Kidney tubule cell (primary cell): ENCODE measurements around the gene INIP.
A peak's percentile ranks its signal among the peaks of the same experiment; 100 is the strongest.

Experiments used
- DNase-seq: peaks from one replicate; pipeline ENCODE4 v3.0.0-alpha.2; 2018; ENCODE audit warnings: low spot score

The INIP gene

DNA sequence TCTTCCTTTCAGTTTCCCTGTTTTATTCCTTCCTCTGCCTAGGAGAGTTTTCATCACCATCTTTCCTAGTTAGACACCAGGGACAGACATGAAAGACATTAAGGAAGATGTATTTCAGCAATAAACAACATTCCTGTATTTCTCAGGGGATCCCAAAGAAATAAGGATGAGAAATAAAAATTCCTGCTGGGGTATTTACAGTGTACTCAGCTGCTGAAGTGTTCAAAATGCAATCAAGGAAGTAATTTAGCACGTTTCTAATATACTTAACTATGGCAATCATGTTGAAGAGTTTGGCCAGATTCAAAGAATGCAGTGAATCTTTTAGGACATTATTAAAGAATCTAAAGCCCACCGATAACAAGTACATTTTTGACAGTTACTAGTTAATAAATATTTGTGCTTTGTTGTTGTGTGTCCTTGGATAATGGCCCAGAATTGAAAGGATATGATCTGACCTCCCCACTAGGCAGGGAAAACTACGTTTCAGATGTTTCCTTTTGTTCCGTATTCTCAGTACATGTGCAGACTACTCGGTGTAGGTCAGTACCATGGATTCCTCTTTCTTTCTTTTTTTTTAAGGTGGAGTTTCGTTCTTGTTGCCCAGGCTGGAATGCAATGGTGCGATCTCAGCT is 46.8 kb downstream of the INIP start:
- no peak for DNase-seq

DNA sequence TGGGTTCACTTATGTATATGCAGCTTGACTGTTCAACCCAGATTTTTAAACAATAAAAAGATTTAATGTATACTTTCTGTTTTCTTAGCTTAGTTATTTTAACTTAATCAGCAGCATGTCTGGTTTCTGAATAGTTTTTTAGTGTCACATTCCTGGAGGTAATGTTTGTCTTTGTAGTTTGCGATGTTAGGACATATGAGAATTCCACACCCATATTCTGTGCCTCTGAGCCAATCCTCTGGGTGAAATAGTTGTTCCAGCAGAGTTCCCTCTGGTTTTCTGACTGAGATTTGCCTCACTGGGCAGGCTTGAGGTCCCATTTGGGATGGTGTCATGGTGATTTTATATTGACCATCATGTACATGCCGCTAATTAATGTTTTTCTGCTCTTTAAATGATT is 48.6 kb downstream of the INIP start:
- no peak for DNase-seq

GRCh38 chr9:112665347-112665746 is 52.6 kb downstream of the INIP start:
- DNase-seq, result peak; percentile 21

GRCh38 chr9:112664531-112664930 is 53.4 kb downstream of the INIP start:
- no peak for DNase-seq

DNA sequence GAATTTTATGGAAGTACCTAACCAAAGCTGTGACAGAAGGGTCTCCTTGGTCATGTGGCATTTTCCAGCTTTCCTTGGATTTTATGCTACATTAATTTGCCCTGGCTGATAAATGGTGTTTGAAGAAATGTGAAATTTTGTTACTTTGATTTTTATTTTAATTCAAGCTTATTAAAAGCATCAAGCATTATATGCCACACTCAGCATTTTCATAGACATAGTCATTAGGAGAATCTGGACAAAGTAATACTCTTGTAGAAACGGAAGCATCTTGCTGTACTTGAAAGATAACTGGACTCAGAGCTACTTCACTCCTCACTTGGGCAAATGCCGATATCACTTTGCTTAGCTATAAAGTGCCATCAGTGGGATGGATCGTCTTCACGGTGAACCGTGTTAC is 54.2 kb downstream of the INIP start:
- no peak for DNase-seq

GRCh38 chr9:112659906-112660305 is 58.0 kb downstream of the INIP start:
- no peak for DNase-seq

DNA sequence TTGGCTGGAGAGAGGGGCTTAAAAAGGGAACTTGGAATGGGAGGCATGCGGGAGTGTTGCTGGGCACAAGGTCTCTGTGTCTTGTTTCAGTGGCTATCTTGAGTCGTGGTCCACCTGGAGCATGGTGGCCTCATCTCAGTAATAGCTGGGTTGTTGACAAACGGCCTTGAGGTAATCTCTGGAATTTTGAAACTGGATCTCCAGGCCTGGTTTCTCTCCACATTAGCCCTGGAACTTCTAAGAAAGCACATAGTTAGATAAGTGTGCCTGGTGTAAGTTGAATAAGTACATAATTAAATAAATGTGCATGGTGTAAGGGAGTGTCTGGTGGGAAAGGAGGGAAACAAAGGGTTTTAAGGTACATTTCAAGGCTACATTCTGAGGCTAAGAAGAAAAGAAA is 62.2 kb downstream of the INIP start:
- no peak for DNase-seq

DNA sequence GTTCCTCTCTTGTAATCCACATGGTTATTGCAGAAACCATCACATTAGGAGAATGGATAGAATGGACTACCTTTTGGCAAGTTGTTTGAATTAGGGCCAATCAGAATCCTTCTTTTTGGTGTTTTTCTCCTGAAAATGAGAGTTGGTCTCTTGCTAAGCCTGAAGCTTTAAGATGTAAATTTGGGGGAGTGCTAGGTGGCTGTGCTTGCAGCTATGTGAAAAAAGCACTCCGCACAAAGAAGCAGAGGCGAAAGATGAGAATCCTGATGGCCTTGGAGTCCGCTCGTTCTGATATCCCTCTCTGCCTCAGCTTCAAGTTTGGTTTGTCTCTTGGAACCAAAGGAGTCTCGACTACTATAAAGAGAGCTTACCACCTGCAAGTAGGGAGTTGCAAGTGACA is 63.6 kb downstream of the INIP start:
- DNase-seq, result no peak

DNA sequence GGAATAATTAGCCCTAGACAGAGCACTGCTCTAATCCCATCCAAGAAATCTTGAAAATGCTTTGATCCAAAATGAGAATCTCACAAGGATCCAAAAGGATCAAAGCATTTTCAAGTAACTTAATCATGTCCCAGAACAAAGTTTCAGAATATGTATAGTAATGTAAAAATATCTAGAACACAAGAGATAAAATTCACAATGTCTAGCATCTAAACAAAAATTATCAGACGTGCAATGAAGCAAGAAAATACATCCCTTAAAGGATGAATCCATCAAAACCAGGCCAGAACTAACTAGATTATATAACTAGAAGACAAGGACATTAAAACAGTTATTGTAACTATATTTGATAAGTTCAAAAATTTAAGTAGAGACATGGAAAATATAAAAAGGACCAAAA is 69.3 kb downstream of the INIP start:
- no peak for DNase-seq

DNA sequence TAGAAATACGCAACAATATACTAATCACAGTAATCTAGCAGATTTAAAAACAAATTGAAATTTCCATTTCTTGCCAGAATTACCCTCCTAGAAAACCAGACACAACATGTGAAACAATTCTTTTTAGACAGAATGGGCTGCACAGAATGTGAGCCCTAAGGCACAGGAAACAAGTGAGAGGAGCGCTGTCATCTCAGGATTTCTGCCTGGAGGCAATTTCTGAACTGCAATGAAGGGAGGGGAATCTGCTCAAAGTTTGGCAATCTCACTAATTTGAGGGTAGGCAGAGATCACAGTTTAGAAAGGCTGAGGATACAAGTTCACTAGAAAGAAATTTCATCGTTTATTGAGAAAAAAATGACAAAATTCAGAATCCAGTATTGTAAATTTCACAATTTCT is 70.3 kb downstream of the INIP start:
- DNase-seq, result no peak

- no peak for DNase-seq
Measured at GRCh38 chr9:112642126-112642525, 75.8 kb downstream of the INIP start.

GRCh38 chr9:112640311-112640710 is 77.6 kb downstream of the INIP start:
- DNase-seq, result no peak
